IPS-11a (cell line): Measurements from ENCODE around the gene PSMB1.
"Not testable (repeated sequence)": the region's sequence is repeated elsewhere in the genome, so short reads cannot be mapped to it uniquely, and the experiment has no call there.

Experiments
- H3K4me3 ChIP-seq: one replicate; pipeline ENCODE4 v1.5.1; 2013; ENCODE audit warnings: low read depth, low read length, control low read depth

PSMB1 gene

GRCh38 chr6:170536671-170537070, 16.4 kb downstream of the PSMB1 start:
- H3K4me3 ChIP-seq, result no peak overlapping the region

- H3K4me3 ChIP-seq, result no peak overlapping the region
Observed at GRCh38 chr6:170535004-170535403, 18.1 kb downstream of the PSMB1 start.

DNA sequence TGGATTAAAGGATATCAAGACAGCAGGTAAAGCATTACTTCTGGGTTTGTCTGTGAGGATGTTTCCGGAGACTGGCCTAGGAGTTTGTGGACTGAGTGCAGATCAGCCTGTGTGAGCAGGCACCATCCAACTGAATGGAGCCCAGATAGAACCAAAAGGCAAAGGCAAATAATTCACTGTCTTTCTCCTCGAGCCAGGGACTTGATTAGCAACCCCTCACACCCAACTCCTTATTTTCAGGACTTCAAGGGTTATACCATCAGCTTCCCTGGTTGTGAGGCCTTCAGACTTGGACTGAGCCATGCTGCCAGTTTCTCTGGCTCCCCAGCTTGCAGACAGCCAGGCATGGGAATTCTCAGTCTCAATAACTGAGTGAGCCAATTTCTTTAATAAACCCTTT, 19.3 kb downstream of the PSMB1 start:
- no peak overlapping the region for H3K4me3 ChIP-seq

GRCh38 chr6:170532867-170533488, 20.1 kb downstream of the PSMB1 start:
- H3K4me3 ChIP-seq, result no peak overlapping the region

DNA sequence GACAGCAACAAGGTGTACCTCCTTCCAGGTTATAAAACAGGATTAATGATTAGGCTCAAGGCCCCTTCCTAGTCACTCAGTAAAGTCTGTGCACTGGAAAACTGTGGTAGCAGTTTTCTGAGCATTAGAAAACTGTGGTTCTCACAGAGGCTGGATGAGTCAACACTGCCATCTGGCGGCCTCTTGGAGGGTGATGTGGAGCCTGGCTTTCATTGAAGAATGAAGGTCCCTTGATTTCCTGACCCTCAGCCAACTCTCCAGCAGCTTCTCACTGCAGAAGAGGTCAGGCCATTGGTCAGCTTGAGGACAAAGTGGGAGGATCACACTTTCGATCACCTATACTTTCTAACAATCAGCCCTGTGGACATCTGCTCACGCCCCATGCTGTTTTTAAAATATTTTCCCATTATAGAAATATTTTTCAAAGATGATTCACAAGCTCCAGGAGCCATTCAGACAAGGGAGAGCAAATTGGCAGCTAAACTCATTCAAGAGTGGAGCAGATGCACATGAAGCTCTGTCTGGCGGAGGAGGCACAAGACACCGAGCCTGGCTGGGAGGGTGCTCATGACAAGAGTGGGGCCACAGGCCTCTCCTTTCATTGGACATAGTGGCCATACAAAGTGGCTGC, 23.2 kb downstream of the PSMB1 start:
- H3K4me3 ChIP-seq, result no peak overlapping the region

DNA sequence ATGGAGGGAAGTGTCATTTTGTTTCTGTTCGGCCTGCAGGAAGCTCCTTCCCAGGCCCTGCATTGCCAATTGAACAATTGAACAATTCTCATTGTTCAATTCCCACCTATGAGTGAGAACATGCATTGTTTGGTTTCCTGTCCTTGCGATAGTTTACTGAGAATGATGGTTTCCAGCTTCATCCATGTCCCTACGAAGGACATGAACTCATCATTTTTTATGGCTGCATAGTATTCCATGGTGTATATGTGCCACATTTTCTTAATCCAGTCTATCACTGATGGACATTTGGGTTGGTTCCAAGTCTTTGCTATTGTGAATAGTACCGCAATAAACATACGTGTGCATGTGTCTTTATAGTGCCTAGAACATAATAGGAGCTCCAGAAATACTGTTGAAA, 25.1 kb downstream of the PSMB1 start:
- H3K4me3 ChIP-seq, result not testable (repeated sequence)

DNA sequence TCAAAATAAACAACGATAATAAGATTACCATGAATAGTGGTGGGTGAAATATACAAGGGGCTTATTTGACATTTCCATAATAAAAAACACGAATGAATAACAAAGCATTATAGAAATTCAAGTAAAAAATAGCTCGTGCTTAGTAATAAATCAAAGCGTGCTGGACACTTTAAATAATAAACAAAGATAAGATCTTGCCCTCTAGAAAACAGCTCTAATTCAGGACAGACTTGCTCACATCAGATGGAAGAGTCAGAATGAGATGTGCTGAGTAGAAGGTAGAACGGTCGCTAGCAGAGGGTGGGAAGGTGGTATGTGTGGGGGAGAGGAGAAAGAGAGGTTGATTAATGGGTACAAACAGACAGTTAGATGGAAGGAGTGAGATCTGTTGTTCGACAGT, 27.3 kb downstream of the PSMB1 start:
- no peak overlapping the region for H3K4me3 ChIP-seq

DNA sequence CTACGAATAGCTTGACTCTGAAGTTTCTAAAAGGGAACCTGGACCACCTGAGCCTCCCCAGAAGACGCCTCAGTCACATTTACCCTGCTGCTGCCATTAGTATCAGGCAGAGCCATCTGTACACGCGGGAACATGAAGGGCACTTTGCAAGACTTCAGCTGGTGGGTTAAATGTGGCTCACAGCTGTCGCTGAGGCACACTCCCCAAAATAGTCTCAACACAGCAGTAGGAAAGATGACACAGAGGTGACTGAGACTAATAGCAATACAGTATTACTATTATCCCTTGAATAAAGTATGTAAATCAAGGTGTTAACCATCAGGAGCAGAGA, 29.0 kb downstream of the PSMB1 start:
- H3K4me3 ChIP-seq, result no peak overlapping the region

- no peak overlapping the region for H3K4me3 ChIP-seq
Observed at GRCh38 chr6:170523256-170524171, 29.6 kb downstream of the PSMB1 start.

- no peak overlapping the region for H3K4me3 ChIP-seq
Observed at GRCh38 chr6:170522565-170523183, 30.4 kb downstream of the PSMB1 start.

DNA sequence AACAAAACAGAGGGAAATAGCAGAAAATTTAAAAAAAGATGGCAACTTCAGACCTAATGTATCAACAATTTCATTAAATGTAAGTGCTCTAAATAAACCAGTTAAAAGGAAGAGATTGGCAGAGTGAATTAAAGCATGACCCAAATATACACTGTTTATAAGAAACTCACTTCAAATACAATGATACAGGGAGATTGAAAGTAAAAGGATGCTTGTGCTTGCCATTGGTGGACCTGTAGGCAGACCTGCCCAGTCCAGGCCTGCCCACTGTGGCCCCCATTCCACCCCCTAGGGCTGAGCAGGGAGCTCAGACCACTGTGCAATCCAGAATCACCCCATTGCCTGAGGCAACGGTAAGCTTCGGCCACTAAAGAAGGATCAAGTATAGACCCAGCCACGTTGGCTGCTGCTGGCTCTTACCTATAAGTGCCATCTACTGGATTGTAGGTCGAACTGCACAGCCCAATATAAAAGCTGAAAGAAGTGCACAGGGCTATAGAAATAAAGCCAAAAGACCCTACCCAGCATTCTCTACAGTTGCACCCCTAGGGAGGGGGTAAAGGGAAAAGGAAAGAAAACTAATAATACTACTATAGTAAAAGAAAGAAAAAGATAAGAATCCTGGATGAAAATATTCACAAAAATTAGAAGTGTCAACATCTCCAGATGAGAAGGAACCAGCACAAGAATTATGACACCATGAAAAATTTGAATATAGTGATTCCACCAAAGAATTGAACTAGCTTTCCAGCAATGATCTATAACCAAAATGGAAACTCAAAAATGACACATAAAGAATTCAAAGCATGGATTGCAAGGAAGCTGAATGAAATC, 36.1 kb downstream of the PSMB1 start:
- H3K4me3 ChIP-seq, result no peak overlapping the region

DNA sequence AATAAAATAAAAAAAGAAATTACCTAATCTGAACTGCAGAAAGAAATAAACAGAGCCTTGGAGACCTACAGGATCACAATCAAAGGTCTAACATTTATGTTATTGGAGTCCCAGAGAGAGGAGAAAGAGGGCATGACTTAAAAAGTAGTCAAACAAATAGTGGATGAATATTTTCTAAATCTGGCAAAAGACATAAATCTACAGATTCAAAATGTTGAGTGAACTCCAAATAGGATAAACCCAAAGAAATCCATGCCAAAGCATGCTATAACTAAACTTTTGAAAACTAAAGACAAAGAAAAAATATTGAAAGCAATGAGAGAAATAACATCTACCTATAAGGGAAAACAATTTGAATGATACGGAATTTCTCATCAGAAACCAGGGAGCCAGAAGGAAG, 38.2 kb downstream of the PSMB1 start:
- H3K4me3 ChIP-seq, result no peak overlapping the region

DNA sequence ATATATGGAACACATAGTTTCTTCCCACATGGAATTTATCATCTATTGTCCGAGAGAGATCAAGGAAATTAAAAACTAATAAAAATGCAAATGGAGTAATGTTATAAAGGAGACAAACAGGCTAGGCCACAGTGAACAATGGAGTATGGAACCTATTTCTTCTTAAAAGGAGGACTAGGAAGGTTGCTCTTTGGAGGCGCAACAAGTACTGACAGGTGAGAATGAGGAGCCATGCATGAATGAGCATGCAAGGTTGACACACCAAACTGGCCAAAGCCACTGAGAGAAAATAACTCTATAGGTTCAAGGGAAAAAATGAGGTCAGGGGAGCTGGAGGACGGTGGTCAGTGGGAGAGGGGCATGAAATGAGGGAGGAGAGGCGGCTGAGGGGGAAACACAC, 40.9 kb downstream of the PSMB1 start:
- H3K4me3 ChIP-seq, result no peak overlapping the region

- H3K4me3 ChIP-seq, result no peak overlapping the region
Observed at GRCh38 chr6:170510631-170511030, 42.5 kb downstream of the PSMB1 start.

- H3K4me3 ChIP-seq, result no peak overlapping the region
Observed at GRCh38 chr6:170509723-170510018, 43.4 kb downstream of the PSMB1 start.

DNA sequence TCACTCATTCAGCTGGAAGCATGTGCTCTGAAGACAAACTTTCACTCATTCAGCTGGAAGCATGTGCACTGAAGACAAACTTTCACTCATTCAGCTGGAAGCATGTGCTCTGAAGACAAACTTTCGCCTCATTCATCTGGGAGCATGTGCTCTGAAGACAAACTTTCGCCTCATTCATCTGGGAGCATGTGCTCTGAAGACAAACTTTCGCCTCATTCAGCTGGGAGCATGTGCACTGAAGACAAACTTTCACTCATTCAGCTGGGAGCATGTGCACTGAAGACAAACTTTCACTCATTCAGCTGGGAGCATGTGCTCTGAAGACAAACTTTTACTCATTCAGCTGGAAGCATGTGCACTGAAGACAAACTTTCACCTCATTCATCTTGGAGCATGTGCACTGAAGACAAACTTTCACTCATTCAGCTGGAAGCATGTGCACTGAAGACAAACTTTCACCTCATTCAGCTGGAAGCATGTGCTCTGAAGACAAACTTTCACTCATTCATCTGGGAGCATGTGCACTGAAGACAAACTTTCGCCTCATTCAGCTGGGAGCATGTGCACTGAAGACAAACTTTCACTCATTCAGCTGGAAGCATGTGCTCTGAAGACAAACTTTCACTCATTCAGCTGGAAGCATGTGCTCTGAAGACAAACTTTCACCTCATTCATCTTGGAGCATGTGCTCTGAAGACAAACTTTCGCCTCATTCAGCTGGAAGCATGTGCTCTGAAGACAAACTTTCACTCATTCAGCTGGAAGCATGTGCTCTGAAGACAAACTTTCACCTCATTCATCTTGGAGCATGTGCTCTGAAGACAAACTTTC, 44.0 kb downstream of the PSMB1 start:
- H3K4me3 ChIP-seq, result not testable (repeated sequence)

- not testable (repeated sequence) for H3K4me3 ChIP-seq
Observed at GRCh38 chr6:170508275-170508674, 44.8 kb downstream of the PSMB1 start.

DNA sequence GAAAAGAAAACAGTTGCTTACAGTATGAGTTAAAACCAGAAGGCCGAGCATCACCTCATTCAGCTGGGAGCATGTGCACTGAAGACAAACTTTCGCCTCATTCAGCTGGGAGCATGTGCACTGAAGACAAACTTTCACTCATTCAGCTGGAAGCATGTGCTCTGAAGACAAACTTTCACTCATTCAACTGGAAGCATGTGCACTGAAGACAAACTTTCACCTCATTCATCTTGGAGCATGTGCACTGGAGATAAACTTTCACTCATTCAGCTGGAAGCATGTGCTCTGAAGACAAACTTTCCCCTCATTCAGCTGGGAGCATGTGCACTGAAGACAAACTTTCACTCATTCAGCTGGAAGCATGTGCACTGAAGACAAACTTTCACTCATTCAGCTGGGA, 45.4 kb downstream of the PSMB1 start:
- not testable (repeated sequence) for H3K4me3 ChIP-seq

GRCh38 chr6:170506446-170506845, 46.7 kb downstream of the PSMB1 start:
- no peak overlapping the region for H3K4me3 ChIP-seq

GRCh38 chr6:170505306-170505705, 47.8 kb downstream of the PSMB1 start:
- no peak overlapping the region for H3K4me3 ChIP-seq
